ENCODE results near the gene ADRA2C. TPM values are rescaled to one million over a fixed set of nuclear protein-coding genes. Genes with fewer than 3 reads are reported as not detected.

Gene ADRA2C
- total RNA-seq, 2 donors from 2014 or later: 16.0 to 17.3 TPM

GRCh38 chr4:3773552-3774001, 7.4 kb downstream of the ADRA2C start:
- no peak overlapping the region for H3K27ac ChIP-seq (ENCODE audit: low read depth, low read length)
- WGBS, 2 experiments (ENCODE audit: insufficient coverage in 1 of 2, insufficient read length in 1 of 2): 93 to 100% methylated on average over 6 to 17 of the region's 17 CpGs
- no peaks in the 10 kb centered on the region for H3K9me3 ChIP-seq (ENCODE audit: control insufficient read depth, low read length)
- no peaks in the 10 kb centered on the region for H3K27me3 Mint-ChIP-seq (ENCODE audit: insufficient read depth)
- H3K4me3 Mint-ChIP-seq: no peak overlapping the region
- TF ChIP-seq, protein P1, sequence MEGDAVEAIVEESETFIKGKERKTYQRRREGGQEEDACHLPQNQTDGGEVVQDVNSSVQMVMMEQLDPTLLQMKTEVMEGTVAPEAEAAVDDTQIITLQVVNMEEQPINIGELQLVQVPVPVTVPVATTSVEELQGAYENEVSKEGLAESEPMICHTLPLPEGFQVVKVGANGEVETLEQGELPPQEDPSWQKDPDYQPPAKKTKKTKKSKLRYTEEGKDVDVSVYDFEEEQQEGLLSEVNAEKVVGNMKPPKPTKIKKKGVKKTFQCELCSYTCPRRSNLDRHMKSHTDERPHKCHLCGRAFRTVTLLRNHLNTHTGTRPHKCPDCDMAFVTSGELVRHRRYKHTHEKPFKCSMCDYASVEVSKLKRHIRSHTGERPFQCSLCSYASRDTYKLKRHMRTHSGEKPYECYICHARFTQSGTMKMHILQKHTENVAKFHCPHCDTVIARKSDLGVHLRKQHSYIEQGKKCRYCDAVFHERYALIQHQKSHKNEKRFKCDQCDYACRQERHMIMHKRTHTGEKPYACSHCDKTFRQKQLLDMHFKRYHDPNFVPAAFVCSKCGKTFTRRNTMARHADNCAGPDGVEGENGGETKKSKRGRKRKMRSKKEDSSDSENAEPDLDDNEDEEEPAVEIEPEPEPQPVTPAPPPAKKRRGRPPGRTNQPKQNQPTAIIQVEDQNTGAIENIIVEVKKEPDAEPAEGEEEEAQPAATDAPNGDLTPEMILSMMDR (conservative IDR thresholded peaks at IDR 0.05): no peak
- peaks cover 9% of the 10 kb centered on the region for H3K4me1 ChIP-seq (ENCODE audit: control insufficient read depth, insufficient read depth, low read length)
- no peak overlapping the region for H3K9ac ChIP-seq (ENCODE audit: extremely low read depth, low read length, poor library complexity, severe bottlenecking)
- no peaks in the 10 kb centered on the region for H3K36me3 ChIP-seq (ENCODE audit: control insufficient read depth, insufficient read depth, low read length)
- H3K36me3 Mint-ChIP-seq (ENCODE audit: low read depth): no peaks in the 10 kb centered on the region
- H3K27ac Mint-ChIP-seq: no peak overlapping the region
- peaks cover 16% of the 10 kb centered on the region for H3K4me1 Mint-ChIP-seq
- no peak overlapping the region for H3K4me3 ChIP-seq (ENCODE audit: low read length)
- no peaks in the 10 kb centered on the region for H3K27me3 ChIP-seq (ENCODE audit: control insufficient read depth, insufficient read depth, low read length, poor library complexity, severe bottlenecking)
- DNase-seq: no peak
- H3K9me3 Mint-ChIP-seq: no peaks in the 10 kb centered on the region

GRCh38 chr4:3774253-3774883, 8.2 kb downstream of the ADRA2C start:
- TF ChIP-seq, protein P1 (conservative IDR thresholded peaks at IDR 0.05): no peak
- no peaks in the 10 kb centered on the region for H3K9me3 ChIP-seq (ENCODE audit: control insufficient read depth, low read length)

DNA sequence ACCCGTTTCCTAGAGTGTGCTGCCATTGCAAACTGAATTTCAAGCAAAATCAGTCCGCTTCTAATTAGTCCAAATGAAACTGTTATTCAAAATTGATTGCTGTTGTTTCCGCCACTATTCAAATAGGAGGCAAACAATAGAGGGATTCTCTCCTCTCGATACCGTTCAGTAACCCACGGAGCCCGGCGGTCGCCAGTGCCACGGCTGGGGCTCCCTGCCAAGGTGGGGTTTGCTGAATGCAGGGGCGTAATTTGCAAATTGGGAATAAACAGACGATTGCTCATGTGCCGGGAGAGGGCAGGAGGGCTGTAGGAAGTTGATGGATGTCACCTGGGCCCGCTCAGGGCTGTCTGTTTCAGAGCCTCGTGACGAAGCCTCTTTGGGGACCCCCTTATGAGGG, 8.8 kb downstream of the ADRA2C start:
- Histone ChIP-seq H3K4me3 (ENCODE audit: low read length) (no peak overlapping the region), H3K9me3 (ENCODE audit: control insufficient read depth, low read length) (no peaks in the 10 kb centered on the region), H3K9ac (ENCODE audit: extremely low read depth, low read length, poor library complexity, severe bottlenecking) (no peak overlapping the region), H3K36me3 (ENCODE audit: control insufficient read depth, insufficient read depth, low read length) (no peaks in the 10 kb centered on the region), H3K27ac (ENCODE audit: low read depth, low read length) (no peak overlapping the region), H3K27me3 (ENCODE audit: control insufficient read depth, insufficient read depth, low read length, poor library complexity, severe bottlenecking) (no peaks in the 10 kb centered on the region), H3K4me1 (ENCODE audit: control insufficient read depth, insufficient read depth, low read length) (peaks cover 5% of the 10 kb centered on the region)
- no peak overlapping the region for H3K27ac Mint-ChIP-seq
- peaks cover 16% of the 10 kb centered on the region for H3K4me1 Mint-ChIP-seq
- no peaks in the 10 kb centered on the region for H3K27me3 Mint-ChIP-seq (ENCODE audit: insufficient read depth)
- no peak for DNase-seq
- H3K9me3 Mint-ChIP-seq: no peaks in the 10 kb centered on the region
- WGBS, 2 experiments (ENCODE audit: insufficient coverage in 1 of 2, insufficient read length in 1 of 2): 86 to 87% methylated on average over 10 to 16 of the region's 16 CpGs
- TF ChIP-seq, protein P1 (conservative IDR thresholded peaks at IDR 0.05): no peak
- no peaks in the 10 kb centered on the region for H3K36me3 Mint-ChIP-seq (ENCODE audit: low read depth)
- H3K4me3 Mint-ChIP-seq: no peak overlapping the region

More at GRCh38 chr4:3774253-3774883, 8.2 kb downstream of the ADRA2C start:
- Histone ChIP-seq H3K4me1 (ENCODE audit: control insufficient read depth, insufficient read depth, low read length) (peaks cover 9% of the 10 kb centered on the region), H3K36me3 (ENCODE audit: control insufficient read depth, insufficient read depth, low read length) (no peaks in the 10 kb centered on the region), H3K9ac (ENCODE audit: extremely low read depth, low read length, poor library complexity, severe bottlenecking) (no peak overlapping the region), H3K4me3 (ENCODE audit: low read length) (no peak overlapping the region), H3K27ac (ENCODE audit: low read depth, low read length) (no peak overlapping the region), H3K27me3 (ENCODE audit: control insufficient read depth, insufficient read depth, low read length, poor library complexity, severe bottlenecking) (no peaks in the 10 kb centered on the region)
- Mint-ChIP-seq H3K9me3 (no peaks in the 10 kb centered on the region), H3K4me1 (peaks cover 16% of the 10 kb centered on the region), H3K4me3 (no peak overlapping the region), H3K27ac (no peak overlapping the region), H3K36me3 (ENCODE audit: low read depth) (no peaks in the 10 kb centered on the region), H3K27me3 (ENCODE audit: insufficient read depth) (no peaks in the 10 kb centered on the region)
- 90 to 92% methylated on average over 19 of the region's 19 CpGs for WGBS, 2 experiments (ENCODE audit: insufficient coverage in 1 of 2, insufficient read length in 1 of 2)
- no peak for DNase-seq

Data from endodermal cell (in vitro differentiated cells).